Suppressor macrophage (primary cell): ENCODE data around the gene STPG4.

Experiments
- DNase-seq, 4 experiments: peaks; one replicate each; pipeline ENCODE4 v3.0.0-alpha.2; 2020 to 2022

The STPG4 gene

DNA sequence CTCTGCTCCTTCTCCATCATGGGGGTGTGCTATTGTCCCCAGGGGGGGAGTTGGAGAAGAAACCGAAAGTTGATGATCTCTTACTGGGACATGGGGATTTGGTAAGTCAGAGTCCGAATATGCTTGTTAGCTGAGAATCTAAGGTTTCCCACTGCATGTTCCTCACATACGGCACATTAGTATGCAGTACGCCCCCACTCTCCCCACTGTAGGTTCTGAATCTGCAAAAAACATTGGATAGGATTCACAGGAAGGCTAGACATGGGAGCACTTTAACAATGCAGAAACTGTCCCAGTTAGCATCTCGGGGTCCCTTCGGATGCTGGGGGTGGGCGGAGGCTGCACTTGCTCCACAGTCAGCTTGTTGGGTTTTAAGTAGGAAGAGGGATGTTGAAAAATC, 102.3 kb downstream of the STPG4 start:
- DNase-seq: no peak

- DNase-seq: no peak
Measured at GRCh38 chr2:47051562-47051961, 103.5 kb downstream of the STPG4 start.

DNA sequence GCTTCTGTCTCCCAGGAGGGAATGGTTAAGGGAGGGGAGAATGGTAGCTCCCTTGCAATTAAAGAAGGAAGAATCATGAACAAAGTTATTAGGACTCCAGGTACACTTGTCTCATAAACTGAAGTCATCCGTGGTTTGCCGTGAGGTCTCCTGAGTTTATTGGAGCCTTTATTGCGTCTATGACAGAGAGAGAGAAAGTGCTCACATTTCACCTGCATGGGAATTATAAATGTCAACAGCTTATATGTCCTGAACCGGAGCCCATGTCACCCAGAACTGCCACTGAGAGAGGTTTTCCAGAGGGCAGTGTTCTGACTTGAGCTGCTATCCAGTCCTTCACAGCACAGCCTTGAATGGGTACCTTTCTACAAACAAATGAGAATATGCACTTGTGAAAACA, 104.3 kb downstream of the STPG4 start:
- DNase-seq: no peak

- DNase-seq: no peak
Measured at GRCh38 chr2:47050021-47050760, 104.9 kb downstream of the STPG4 start.

- no peak for DNase-seq
Measured at GRCh38 chr2:47049502-47049901, 105.6 kb downstream of the STPG4 start.

DNA sequence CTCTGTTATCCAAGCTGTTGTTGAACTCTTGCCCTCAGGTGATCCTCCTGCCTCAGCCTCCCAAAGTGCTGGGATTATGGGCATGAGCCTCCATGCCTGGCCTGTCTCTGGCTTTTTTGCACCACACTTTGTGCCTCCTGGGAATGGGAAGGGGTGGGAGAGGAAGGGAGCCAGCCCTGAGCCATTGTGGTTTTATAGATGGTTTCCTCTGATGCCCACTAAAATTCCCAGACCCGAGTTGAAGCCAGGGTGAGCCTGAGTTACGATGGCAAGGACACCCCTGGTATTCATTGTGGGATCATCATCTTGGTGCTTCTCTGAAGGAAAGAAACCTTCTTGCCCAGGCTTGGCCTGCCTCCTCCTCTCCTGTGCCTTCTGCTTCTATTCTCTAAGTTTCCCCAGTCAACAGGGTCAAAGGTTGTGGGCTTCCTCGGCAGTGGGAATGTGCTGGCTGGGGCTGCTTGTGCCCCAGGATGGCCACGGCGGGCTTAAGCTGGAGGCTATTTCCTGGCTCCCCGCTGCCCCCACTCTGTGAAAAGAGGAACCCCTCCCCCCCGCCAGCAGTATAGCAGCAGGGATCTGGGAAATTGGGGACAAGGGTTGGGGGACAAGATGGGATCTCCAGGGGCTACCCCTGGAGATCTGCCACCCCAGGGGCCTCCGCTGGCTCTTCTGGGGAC, 106.2 kb downstream of the STPG4 start:
- peak in 1 of 4 experiments; percentile 31 for DNase-seq

- DNase-seq: no peak
Measured at GRCh38 chr2:47046271-47046670, 108.8 kb downstream of the STPG4 start.

DNA sequence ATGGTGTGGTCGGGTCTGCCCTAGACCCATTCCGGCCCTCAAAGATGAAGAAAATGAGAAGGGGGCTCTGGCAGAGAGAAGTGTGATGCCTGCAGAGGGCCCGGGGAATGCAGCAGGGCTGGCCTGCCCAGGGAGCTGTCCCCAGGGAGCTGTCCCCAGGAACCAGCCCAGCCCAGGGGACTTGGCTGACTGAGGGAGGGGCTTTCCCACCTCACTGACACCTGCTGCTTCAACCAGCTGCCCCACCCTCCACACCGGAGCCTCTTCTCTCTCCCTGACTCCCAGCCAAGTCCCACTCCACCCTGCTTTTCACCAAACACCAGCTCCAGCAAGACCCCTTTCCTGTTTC, 111.2 kb downstream of the STPG4 start:
- DNase-seq: no peak

- DNase-seq: no peak
Measured at GRCh38 chr2:47043142-47043890, 111.8 kb downstream of the STPG4 start.

- no peak for DNase-seq
Measured at GRCh38 chr2:47041891-47042684, 113.0 kb downstream of the STPG4 start.

DNA sequence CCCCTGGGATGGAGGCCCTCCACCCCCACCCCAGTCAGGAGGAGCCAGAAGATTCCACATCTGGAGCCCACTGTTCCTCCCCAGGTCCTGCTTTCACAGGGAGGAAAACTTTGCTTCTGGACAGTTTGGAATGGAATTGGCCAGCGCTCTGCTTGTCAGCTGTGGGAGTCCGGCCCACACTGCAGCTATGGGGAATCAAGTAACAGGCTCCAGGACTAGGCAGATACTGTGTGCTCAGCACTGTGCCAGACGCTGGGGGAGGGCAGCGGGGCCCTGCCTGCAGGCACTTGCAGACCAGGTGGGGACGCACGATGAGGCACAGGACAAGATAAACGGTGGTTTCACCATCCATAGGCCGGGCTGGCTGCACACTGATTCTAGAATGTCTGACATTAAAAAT, 114.0 kb downstream of the STPG4 start:
- DNase-seq: no peak

GRCh38 chr2:47040651-47041050, 114.5 kb downstream of the STPG4 start:
- DNase-seq: no peak

GRCh38 chr2:47039913-47040562, 115.1 kb downstream of the STPG4 start:
- peak; percentile 44 to 68 (median 64) for DNase-seq

DNA sequence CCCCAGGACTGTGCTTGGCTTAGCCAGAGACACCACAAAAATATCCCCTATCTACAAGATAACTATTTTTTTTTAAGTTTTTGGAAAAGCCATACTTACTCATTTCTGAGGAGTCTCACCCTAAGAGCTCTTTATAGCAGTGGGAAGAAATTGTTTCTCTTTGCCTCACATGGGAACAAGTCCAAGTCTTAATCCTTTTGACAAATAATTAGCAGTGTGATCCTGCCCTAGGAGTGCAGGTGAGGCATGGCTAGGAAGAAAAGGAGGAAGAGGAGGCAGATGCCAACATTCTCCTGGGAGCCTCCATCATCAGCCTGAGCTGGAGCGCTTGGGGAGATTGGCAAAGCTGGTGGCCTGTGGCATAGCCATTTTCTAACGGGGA, 115.6 kb downstream of the STPG4 start:
- no peak for DNase-seq

DNA sequence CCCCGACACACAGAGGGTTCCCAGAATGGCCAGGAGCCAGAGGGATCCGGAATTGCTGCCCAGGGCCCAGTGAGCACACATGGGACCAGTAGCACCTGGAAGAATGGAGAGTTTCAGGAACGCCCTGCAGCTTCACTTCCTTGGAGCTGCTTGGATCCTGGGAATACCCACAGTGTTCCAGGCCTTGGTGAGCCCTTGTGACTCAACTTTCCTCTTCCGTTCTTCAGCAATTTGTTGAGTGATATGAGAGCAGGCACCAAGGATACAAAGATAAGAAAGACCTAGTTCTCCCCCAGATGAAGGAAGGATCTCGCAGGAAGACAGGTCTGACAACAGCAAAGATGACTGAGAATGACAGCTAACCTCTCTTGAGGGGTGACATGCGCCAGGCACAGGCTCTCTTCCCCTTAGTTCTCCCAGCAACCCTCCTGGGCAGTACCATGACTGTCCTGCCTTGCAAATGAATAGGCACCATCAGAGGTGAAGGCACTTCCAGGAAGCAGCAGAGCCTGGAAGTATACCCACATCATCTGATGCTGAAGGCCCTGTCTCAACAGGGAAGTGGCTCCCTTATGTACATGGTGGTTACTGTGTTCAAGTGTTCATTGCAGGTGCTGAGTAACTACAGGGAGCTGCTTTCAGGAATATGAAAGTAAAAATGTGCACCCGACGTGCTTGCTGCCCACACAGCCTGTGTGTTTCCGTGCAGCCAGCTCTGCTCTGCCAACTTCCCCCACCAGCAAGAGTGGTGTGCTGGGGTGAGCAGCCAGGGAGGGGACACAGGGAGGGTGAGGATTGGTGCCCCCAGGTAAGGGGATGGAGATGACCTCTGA, 116.2 kb downstream of the STPG4 start:
- DNase-seq: peak; percentile 45 to 81 (median 72)

GRCh38 chr2:47037678-47038077, 117.4 kb downstream of the STPG4 start:
- DNase-seq: no peak
